ENCODE results near the gene CDKN2AIPNL. TPM values are rescaled to one million over a fixed set of nuclear protein-coding genes. Genes with fewer than 3 reads are reported as not detected.

CDKN2AIPNL gene
- total and polyA plus RNA-seq, 2 of the 8 experiments (the other 6 are each of a cell fraction or from before 2014, with no cell fraction given): 40.0 to 56.3 TPM

- H3K27me3 ChIP-seq (replicated peaks in 1 of 4; ENCODE audit: control insufficient read depth in 3 of 4, extremely low read depth in 1 of 4, insufficient read depth in 3 of 4, low read length in 3 of 4): no peaks in the 10 kb centered on the region
- no peak overlapping the region for H4K5ac ChIP-seq (ENCODE audit: insufficient read length, low read depth, low read length)
- no peak overlapping the region for H2BK15ac ChIP-seq (ENCODE audit: low read length)
- H2BK20ac ChIP-seq (ENCODE audit: low read length): no peak overlapping the region
- no peaks in the 10 kb centered on the region for H3K79me2 ChIP-seq (ENCODE audit: control insufficient read depth in 1 of 2, insufficient read depth in 2 of 2, low read length in 2 of 2)
- H3K9me3 ChIP-seq (ENCODE audit: insufficient read depth in 2 of 2, low read depth in 1 of 2, low read length in 1 of 2): no peaks in the 10 kb centered on the region
- H2AK5ac ChIP-seq (ENCODE audit: low read depth, low read length): no peak overlapping the region
- 94% methylated on average over 2 of the region's 2 CpGs; no CpG with 5 or more reads in 1 of the 2 experiments for WGBS, 2 experiments (ENCODE audit: extremely low coverage in 1 of 2, insufficient coverage in 1 of 2, insufficient read length in 1 of 2, insufficient replicate concordance in 2 of 2, low coverage in 1 of 2, low lambda C conversion rate in 2 of 2, missing lambda C conversion rate in 1 of 2)
- no peak overlapping the region for H2BK120ac ChIP-seq (replicated peaks; ENCODE audit: low read depth, low read length)
- H3K36me3 ChIP-seq (ENCODE audit: control insufficient read depth in 2 of 4, insufficient read depth in 4 of 4, low read length in 3 of 4): no peaks in the 10 kb centered on the region
- no peak overlapping the region for H3K18ac ChIP-seq (ENCODE audit: extremely low read depth, low read length)
- no peak overlapping the region for H3K14ac ChIP-seq (ENCODE audit: insufficient read length)
- ChIA-PET POLR2A (ENCODE audit: partially characterized antibody) (interaction anchor here (1.3 kb wide), 1 partner anchor 43 kb away, joined by 3 read pairs; no protein-coding TSS in a partner anchor), CTCF (ENCODE audit: partially characterized antibody) (interaction anchor here (0.7 to 7.8 kb wide), 4 partner anchors 11 to 164 kb away, joined by 3 to 91 read pairs (median 4); partner anchors contain the start of gene CDKN2AIPNL)
- H3K9ac ChIP-seq (replicated peaks in 1 of 4; ENCODE audit: extremely low read depth in 1 of 4, low read depth in 3 of 4, low read length in 3 of 4): no peak overlapping the region
- H3K23ac ChIP-seq (ENCODE audit: insufficient read length): no peak overlapping the region
- H3K4ac ChIP-seq (replicated peaks; ENCODE audit: insufficient read length, low read depth, low read length): no peak overlapping the region
- no peaks in the 10 kb centered on the region for H4K20me1 ChIP-seq (replicated peaks in 1 of 2; ENCODE audit: control insufficient read depth in 1 of 2, insufficient read depth in 2 of 2, low read length in 2 of 2)
- no peak overlapping the region for H4K91ac ChIP-seq (replicated peaks; ENCODE audit: insufficient read length, low read length)
- peaks cover 3 to 12% (median 4%) of the 10 kb centered on the region in 4 experiments; a peak in 6 of 7 replicates for H3K4me1 ChIP-seq (replicated peaks in 1 of 4; ENCODE audit: control insufficient read depth in 3 of 4, insufficient read depth in 4 of 4, low read length in 3 of 4)
- no peaks in the 10 kb centered on the region for H3K23me2 ChIP-seq (ENCODE audit: low read depth, low read length)
- H4K8ac ChIP-seq (ENCODE audit: extremely low read depth, insufficient read depth, low read length): no peak overlapping the region
- no peak overlapping the region for H3K4me2 ChIP-seq (ENCODE audit: insufficient read depth in 1 of 2, low read depth in 2 of 2, low read length in 2 of 2)
- H3K56ac ChIP-seq (replicated peaks; ENCODE audit: insufficient read length, low read depth, low read length): no peak overlapping the region
- no peaks in the 10 kb centered on the region for H3K79me1 ChIP-seq (ENCODE audit: low read depth, low read length)
- H2AFZ ChIP-seq (ENCODE audit: low read length): no peak overlapping the region
- H2BK5ac ChIP-seq (ENCODE audit: low read depth, low read length): no peak overlapping the region
- H3K4me3 ChIP-seq (ENCODE audit: extremely low read depth in 1 of 4, insufficient read depth in 2 of 4, low read depth in 3 of 4, low read length in 4 of 4): no peak overlapping the region
- H2BK12ac ChIP-seq (ENCODE audit: low read depth, low read length): no peak overlapping the region
- DNase-seq (ENCODE audit: low read depth in 1 of 2, low spot score in 2 of 2) (no peak), FAIRE-seq (no peak)
- H3K27ac ChIP-seq (ENCODE audit: low read depth, low read length): no peak overlapping the region
- TF ChIP-seq POLR2AphosphoS5 (IDR thresholded peaks at IDR 0.05; ENCODE audit: low read depth, low read length) (no peak), USF2 (IDR thresholded peaks at IDR 0.05; ENCODE audit: low read length) (no peak), SIRT6 (IDR thresholded peaks at IDR 0.05; ENCODE audit: low read length) (no peak), BRCA1 (IDR thresholded peaks at IDR 0.05; ENCODE audit: low read depth, low read length) (no peak), CHD2 (IDR thresholded peaks at IDR 0.05; ENCODE audit: low read length) (no peak), YY1 (IDR thresholded peaks at IDR 0.05; ENCODE audit: low read depth, low read length) (no peak), TCF12 (IDR thresholded peaks at IDR 0.05; ENCODE audit: low read depth, low read length) (no peak), ASH2L (IDR thresholded peaks at IDR 0.05; ENCODE audit: low read length) (no peak), SAP30 (IDR thresholded peaks at IDR 0.05; ENCODE audit: insufficient read depth, insufficient replicate concordance, low read length) (no peak), SIN3A (conservative IDR thresholded peaks at IDR 0.05 in 1 of 2, IDR thresholded peaks at IDR 0.05 in 1 of 2; ENCODE audit: low read depth in 1 of 2, low read length in 2 of 2) (no peak), MAFK (IDR thresholded peaks at IDR 0.05; ENCODE audit: low read depth, low read length) (no peak), RBBP5 (IDR thresholded peaks at IDR 0.05; ENCODE audit: borderline replicate concordance, low read depth, low read length) (no peak)
These were observed 11.7 kb upstream of the CDKN2AIPNL start for GRCh38 chr5:134423376-134423775.
